CD14-positive monocyte (primary cell): ENCODE measurements around the gene DEPDC5. TPM values are rescaled to one million over a fixed set of nuclear protein-coding genes. Genes with fewer than 3 reads are reported as not detected.

Experiments
- DNase-seq, 3 donors: peaks; one replicate each; pipeline ENCODE4 v3.0.0-alpha.2; 2011 to 2022
- H2AFZ ChIP-seq: 2 replicates; pipeline ENCODE4 v1.6.0; 2012; ENCODE audit warnings: mild to moderate bottlenecking, low read depth, low read length, inconsistent platforms; ENCODE audit not compliant: insufficient read depth, poor library complexity, severe bottlenecking
- H3K27ac ChIP-seq, 2 donors: 1 replicate in 1 of 2; 2 replicates in 1 of 2; pipeline ENCODE4 v1.5.1; 2012 to 2013; ENCODE audit warnings: low read length in 2 of 2, control low read depth in 1 of 2, inconsistent platforms in 1 of 2, low read depth in 1 of 2, mild to moderate bottlenecking in 1 of 2
- H3K27me3 ChIP-seq, 2 donors: one replicate each; pipeline versions ENCODE4 v1.6.0 to v1.6.1; 2011 to 2013; ENCODE audit warnings: low read length in 2 of 2; ENCODE audit not compliant: control insufficient read depth in 2 of 2, insufficient read depth in 2 of 2
- H3K36me3 ChIP-seq, 2 donors: replicated peaks in 1 of 2; 1 replicate in 1 of 2; 2 replicates in 1 of 2; pipeline versions ENCODE4 v1.5.1 to v1.6.1; 2012 to 2013; ENCODE audit warnings: low read length in 2 of 2, control low read depth in 1 of 2, inconsistent platforms in 1 of 2, mild to moderate bottlenecking in 1 of 2; ENCODE audit not compliant: insufficient read depth in 2 of 2, control insufficient read depth in 1 of 2
- H3K4me1 ChIP-seq, 2 donors: 1 replicate in 1 of 2; 2 replicates in 1 of 2; pipeline versions ENCODE4 v1.5.1 to v1.6.1; 2012 to 2013; ENCODE audit warnings: low read length in 2 of 2, control low read depth in 1 of 2, inconsistent platforms in 1 of 2, mild to moderate bottlenecking in 1 of 2, moderate library complexity in 1 of 2; ENCODE audit not compliant: insufficient read depth in 2 of 2, control insufficient read depth in 1 of 2
- H3K4me2 ChIP-seq: replicated peaks from 2 replicates; pipeline ENCODE3; 2012; ENCODE audit warnings: low read length, moderate library complexity, mild to moderate bottlenecking; ENCODE audit not compliant: poor library complexity, severe bottlenecking; ENCODE audit errors: extremely low read depth
- H3K4me3 ChIP-seq, 3 experiments: fragments of 200-600 bp in 1 of 3; sonication (generic) in 1 of 3; replicated peaks in 1 of 3; 1 replicate in 2 of 3; 2 replicates in 1 of 3; pipeline ENCODE4 v1.5.1; 2011 to 2013; ENCODE audit warnings: low read length in 3 of 3, mild to moderate bottlenecking in 3 of 3, control low read depth in 2 of 3, low read depth in 2 of 3, inconsistent platforms in 1 of 3, moderate library complexity in 1 of 3
- H3K79me2 ChIP-seq: 2 replicates; pipeline ENCODE4 v1.6.0; 2012; ENCODE audit warnings: mild to moderate bottlenecking, control low read depth, inconsistent platforms, low read length, moderate library complexity; ENCODE audit not compliant: insufficient read depth
- H3K9ac ChIP-seq: 2 replicates; pipeline ENCODE4 v1.6.0; 2017; ENCODE audit warnings: low read length, mild to moderate bottlenecking; ENCODE audit not compliant: insufficient read depth, poor library complexity, severe bottlenecking
- H3K9me3 ChIP-seq, 2 donors: replicated peaks in 1 of 2; 1 replicate in 1 of 2; 2 replicates in 1 of 2; pipeline versions ENCODE4 v1.5.1 to v1.6.1; 2012 to 2013; ENCODE audit warnings: low read length in 2 of 2, control low read depth in 1 of 2; ENCODE audit not compliant: control insufficient read depth in 1 of 2, insufficient read depth in 1 of 2
- H4K20me1 ChIP-seq: 2 replicates; pipeline ENCODE4 v1.6.0; 2012; ENCODE audit warnings: mild to moderate bottlenecking, low read length, control low read depth, moderate library complexity; ENCODE audit not compliant: insufficient read depth
- H3K27ac Mint-ChIP-seq, 7 donors: one replicate each; pipeline ENCODE4 v1.8.0; 2020; ENCODE audit warnings: mild to moderate bottlenecking in 7 of 7, mixed read lengths in 7 of 7, moderate library complexity in 6 of 7, inconsistent platforms in 2 of 7
- H3K27me3 Mint-ChIP-seq, 3 donors: one replicate each; pipeline ENCODE4 v1.8.0; 2021 to 2022; ENCODE audit warnings: low read depth in 3 of 3, mild to moderate bottlenecking in 3 of 3, mixed read lengths in 3 of 3, moderate library complexity in 3 of 3, inconsistent platforms in 1 of 3
- H3K36me3 Mint-ChIP-seq, 2 donors: one replicate each; pipeline ENCODE4 v1.8.0; 2020; ENCODE audit warnings: mixed read lengths in 2 of 2, inconsistent platforms in 1 of 2, mild to moderate bottlenecking in 1 of 2
- H3K4me1 Mint-ChIP-seq: one replicate; pipeline ENCODE4 v1.8.0; 2020; ENCODE audit warnings: mild to moderate bottlenecking, mixed read lengths
- H3K4me3 Mint-ChIP-seq, 2 donors: one replicate each; pipeline ENCODE4 v1.8.0; 2020; ENCODE audit warnings: mild to moderate bottlenecking in 2 of 2, mixed read lengths in 2 of 2, moderate library complexity in 1 of 2
- H3K9me3 Mint-ChIP-seq, 7 donors: one replicate each; pipeline ENCODE4 v1.8.0; 2020 to 2022; ENCODE audit warnings: mixed read lengths in 7 of 7, mild to moderate bottlenecking in 6 of 7, moderate library complexity in 6 of 7, inconsistent platforms in 2 of 7
- CTCF ChIP-seq: fragments of 200-600 bp; IDR thresholded peaks from one replicate; pipeline ENCODE4 v1.8.0; 2022; ENCODE audit warnings: antibody characterized with exemption, mild to moderate bottlenecking
- WGBS: methylation state at CpG from one replicate; pipeline ENCODE4 v1.1.5; 2013; ENCODE audit warnings: missing lambda C conversion rate; ENCODE audit not compliant: insufficient coverage; 5-methylcytosine and 5-hydroxymethylcytosine counted together
- intact Hi-C, 2 donors: fragments of 100-400 bp; cut with micrococcal nuclease; formaldehyde crosslinking; loops; one replicate each; pipeline versions ENCODE4 v1.15.0 to v1.15.1; 2023
- polyA plus RNA-seq, 3 donors: library from polyadenylated mRNA; depleted of rRNA in 1 of 3; unstranded in 2 of 3; stranded (reverse) in 1 of 3; fragments of 300-500 nt in 2 of 3; fragments of >200 nt in 1 of 3; fragmentation: Illumina TruSeq in 2 of 3; gene quantifications; 1 replicate in 2 of 3; 2 replicates in 1 of 3; pipeline ENCODE4 v1.2.3, GENCODE V29; 2012 to 2021

Gene DEPDC5
- polyA plus RNA-seq, 3 donors: 2.2 to 19.5 (median 4.1) TPM

- peak overlapping the region; percentile 93 for H2AFZ ChIP-seq
- peak overlapping the region; percentile 90 to 94 for H3K4me3 Mint-ChIP-seq
- peak in 1 of 3 donors; percentile 4 for DNase-seq
- peaks cover 52% of the 10 kb centered on the region for H3K4me1 Mint-ChIP-seq
- peaks cover 4 to 12% of the 10 kb centered on the region in 2 donors for H3K36me3 ChIP-seq
- H3K36me3 Mint-ChIP-seq: peaks cover 11 to 24% of the 10 kb centered on the region in 2 donors
- H3K9me3 ChIP-seq: no peaks in the 10 kb centered on the region
- peak overlapping the region in 1 of 2 donors; percentile 97 for H3K27ac ChIP-seq
- peak overlapping the region in 6 of 7 donors; percentile 70 to 95 (median 92) for H3K27ac Mint-ChIP-seq
- peaks cover 45 to 56% of the 10 kb centered on the region in 2 donors for H3K4me1 ChIP-seq
- H3K79me2 ChIP-seq: peaks cover 65% of the 10 kb centered on the region
- peaks cover 0 to 3% (median 0%) of the 10 kb centered on the region in 3 donors for H3K27me3 Mint-ChIP-seq
- WGBS: 25% methylated on average over 1 of the region's 2 CpGs
- peak overlapping the region in 2 of 3 experiments; percentile 92 to 98 for H3K4me3 ChIP-seq
- no peaks in the 10 kb centered on the region for H3K27me3 ChIP-seq
- H3K4me2 ChIP-seq: peak overlapping the region; percentile 89
- peak overlapping the region; percentile 99 for H3K9ac ChIP-seq
- H4K20me1 ChIP-seq: peaks cover 21% of the 10 kb centered on the region
- intact Hi-C loops: no loop called here
- no peaks in the 10 kb centered on the region for H3K9me3 Mint-ChIP-seq
- TF ChIP-seq CTCF: no peak
Observed at GRCh38 chr22:31748490-31748889, 5.3 kb upstream of the DEPDC5 start.

- Mint-ChIP-seq H3K27ac (peak within 1 kb of the TSS; percentile 89 to 95 (median 93)), H3K36me3 (peaks cover 7 to 20% of the 10 kb centered on the region in 2 donors), H3K9me3 (no peaks in the 10 kb centered on the region), H3K4me3 (peak within 1 kb of the TSS; percentile 90 to 94), H3K4me1 (peaks cover 57% of the 10 kb centered on the region), H3K27me3 (peaks cover 0 to 5% (median 0%) of the 10 kb centered on the region in 3 donors)
- no peaks in the 10 kb centered on the region for H3K27me3 ChIP-seq
- H3K4me1 ChIP-seq: peaks cover 52 to 69% of the 10 kb centered on the region in 2 donors
- peak within 1 kb of the TSS; percentile 65 to 98 (median 92) for H3K4me3 ChIP-seq
- peaks cover 11% of the 10 kb centered on the region for H4K20me1 ChIP-seq
- peaks cover 60% of the 10 kb centered on the region for H3K79me2 ChIP-seq
- peak; percentile 93 to 97 (median 96) for DNase-seq
- H3K27ac ChIP-seq: peak within 1 kb of the TSS; percentile 77 to 97
- 0% methylated on average over 60 of the region's 62 CpGs for WGBS
- peaks cover 2 to 7% of the 10 kb centered on the region in 2 donors for H3K36me3 ChIP-seq
- no peak for TF ChIP-seq CTCF
- no peaks in the 10 kb centered on the region for H3K9me3 ChIP-seq
- peak within 1 kb of the TSS; percentile 89 for H3K4me2 ChIP-seq
- peak within 1 kb of the TSS; percentile 99 for H3K9ac ChIP-seq
- intact Hi-C loops: loop anchor here (5.0 to 10.0 kb wide), 6 partner anchors 72 to 262 kb away; partner anchors contain the start of genes YWHAH (in 2 of the 2), EIF4ENIF1 (in 1 of the 2), PISD (in 1 of the 2) and SFI1 (in 1 of the 2)
- H2AFZ ChIP-seq: peak within 1 kb of the TSS; percentile 93
Observed at GRCh38 chr22:31749636-31750364, 4.0 kb upstream of the DEPDC5 start, which contains the start of gene PRR14L. Gene PRR14L, minus strand, starts transcription at chr22:31750132. Its CDS starts 11,272 bp downstream, at chr22:31738860.
